Stimulated activated CD4-positive, alpha-beta T cell treated with anti-CD3 and anti-CD28 coated beads, Interleukin-1b, Interleukin-23, amount 100 ng/mL, for 4 hours (primary cell): ENCODE measurements around the gene LRRC40.
"Not testable (repeated sequence)": the region's sequence is repeated elsewhere in the genome, so short reads cannot be mapped to it uniquely, and the experiment has no call there.

ENCODE experiments used
- DNase-seq, 2 donors: peaks; one replicate each; pipeline ENCODE4 v3.0.0-alpha.2; 2020; ENCODE audit warnings: low read depth in 2 of 2

LRRC40 gene

GRCh38 chr1:70205434-70206118 is at the start of gene LRRC40:
Gene LRRC40, minus strand, starts transcription at chr1:70205579. Its CDS starts 39 bp downstream, at chr1:70205540.
- peak; percentile 88 to 93 for DNase-seq

GRCh38 chr1:70248729-70249128 is 43.4 kb upstream of the LRRC40 start:
- DNase-seq = no peak

- DNase-seq = no peak
Measured at GRCh38 chr1:70247768-70248167, 42.4 kb upstream of the LRRC40 start.

- no peak for DNase-seq
Measured at GRCh38 chr1:70247122-70247521, 41.7 kb upstream of the LRRC40 start.

- DNase-seq = no peak
Measured at GRCh38 chr1:70239940-70240339, 34.6 kb upstream of the LRRC40 start.

GRCh38 chr1:70234733-70235132 is 29.4 kb upstream of the LRRC40 start:
- DNase-seq = no peak

GRCh38 chr1:70231475-70231874 is 26.1 kb upstream of the LRRC40 start:
- DNase-seq = no peak

GRCh38 chr1:70228670-70229069 is 23.3 kb upstream of the LRRC40 start:
- no peak for DNase-seq

- DNase-seq = no peak
Measured at GRCh38 chr1:70227439-70227838, 22.1 kb upstream of the LRRC40 start.

- DNase-seq = no peak
Measured at GRCh38 chr1:70224954-70225353, 19.6 kb upstream of the LRRC40 start.

GRCh38 chr1:70222716-70223235 is 17.4 kb upstream of the LRRC40 start:
- no peak for DNase-seq

GRCh38 chr1:70221238-70222121 is 16.1 kb upstream of the LRRC40 start, which contains the start of gene SRSF11:
Gene SRSF11, plus strand, starts transcription at chr1:70221380. Its CDS starts 257 bp downstream, at chr1:70221637.
- peak; percentile 97 to 98 for DNase-seq

GRCh38 chr1:70220517-70221237 is 15.3 kb upstream of the LRRC40 start:
- DNase-seq = no peak

- DNase-seq = no peak
Measured at GRCh38 chr1:70220015-70220414, 14.6 kb upstream of the LRRC40 start.

- DNase-seq = no peak
Measured at GRCh38 chr1:70211541-70211940, 6.2 kb upstream of the LRRC40 start.

GRCh38 chr1:70210820-70211219 is 5.4 kb upstream of the LRRC40 start:
- DNase-seq = no peak

- DNase-seq = no peak
Measured at GRCh38 chr1:70208292-70208691, 2.9 kb upstream of the LRRC40 start.

GRCh38 chr1:70207492-70207891 is 2.1 kb upstream of the LRRC40 start:
- no peak for DNase-seq

GRCh38 chr1:70206833-70207232 is 1.5 kb upstream of the LRRC40 start:
- DNase-seq = not testable (repeated sequence)

- DNase-seq = no peak
Measured at GRCh38 chr1:70205071-70205433, 327 bp downstream of the LRRC40 start.

GRCh38 chr1:70204600-70204999 is 779 bp downstream of the LRRC40 start:
- no peak for DNase-seq

GRCh38 chr1:70204139-70204538 is 1.2 kb downstream of the LRRC40 start:
- DNase-seq = no peak
